Stimulated activated naive CD4-positive, alpha-beta T cell treated with Interleukin-2 at 50 U/mL for 16 hours (primary cell): ENCODE data around the gene BRME1.

Experiments
- DNase-seq: peaks from one replicate; lab custom pipeline; 2025; lab: John Stamatoyannopoulos, UW

BRME1 gene

GRCh38 chr19:13846557-13847406 is 59.1 kb downstream of the BRME1 start:
- peak; percentile 94 for DNase-seq

DNA sequence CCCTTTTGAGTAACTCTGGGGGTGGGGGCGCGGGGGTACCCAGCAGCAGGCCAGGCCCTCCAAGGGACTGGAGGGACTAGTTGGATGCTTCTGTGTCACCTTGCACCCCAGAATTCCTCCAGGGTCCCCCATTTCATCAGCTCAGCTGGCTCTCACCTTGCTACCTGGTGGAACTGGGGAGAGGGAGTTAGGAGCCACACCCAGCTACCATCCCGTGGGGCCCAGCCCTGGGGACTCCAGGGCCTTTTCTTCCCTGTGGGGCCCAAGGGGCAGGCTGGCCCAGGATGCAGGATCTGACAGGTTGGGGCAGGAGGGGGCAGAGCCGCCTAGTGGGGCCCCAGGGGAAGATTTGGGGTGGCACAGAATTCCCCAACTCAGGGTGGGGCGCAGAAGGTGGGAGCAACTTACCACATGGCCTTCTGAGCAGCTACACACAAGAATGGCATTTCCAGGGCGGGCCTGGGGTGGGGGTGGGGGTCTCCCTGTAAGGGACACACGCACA is 61.7 kb downstream of the BRME1 start:
- no peak for DNase-seq

GRCh38 chr19:13843104-13843921 is 62.6 kb downstream of the BRME1 start:
- DNase-seq = no peak

GRCh38 chr19:13842291-13843103 is 63.4 kb downstream of the BRME1 start:
- DNase-seq = peak; percentile 65

DNA sequence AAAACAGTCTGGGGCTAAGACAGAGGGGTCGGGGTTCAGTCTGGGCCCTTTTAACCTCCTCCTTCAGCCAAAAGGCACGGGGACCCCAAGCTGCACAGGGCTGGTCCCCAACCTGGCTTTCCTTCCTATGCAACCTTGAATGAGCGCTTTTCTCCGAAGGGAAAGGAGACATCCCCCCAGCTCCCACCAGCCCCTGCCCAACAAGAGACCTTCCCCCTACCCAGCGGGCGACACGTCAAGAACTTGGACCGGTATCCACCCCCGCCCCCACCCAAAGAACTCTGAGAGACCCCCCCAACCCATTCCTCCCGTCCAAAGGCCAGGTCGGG is 64.0 kb downstream of the BRME1 start:
- DNase-seq = peak; percentile 26

DNA sequence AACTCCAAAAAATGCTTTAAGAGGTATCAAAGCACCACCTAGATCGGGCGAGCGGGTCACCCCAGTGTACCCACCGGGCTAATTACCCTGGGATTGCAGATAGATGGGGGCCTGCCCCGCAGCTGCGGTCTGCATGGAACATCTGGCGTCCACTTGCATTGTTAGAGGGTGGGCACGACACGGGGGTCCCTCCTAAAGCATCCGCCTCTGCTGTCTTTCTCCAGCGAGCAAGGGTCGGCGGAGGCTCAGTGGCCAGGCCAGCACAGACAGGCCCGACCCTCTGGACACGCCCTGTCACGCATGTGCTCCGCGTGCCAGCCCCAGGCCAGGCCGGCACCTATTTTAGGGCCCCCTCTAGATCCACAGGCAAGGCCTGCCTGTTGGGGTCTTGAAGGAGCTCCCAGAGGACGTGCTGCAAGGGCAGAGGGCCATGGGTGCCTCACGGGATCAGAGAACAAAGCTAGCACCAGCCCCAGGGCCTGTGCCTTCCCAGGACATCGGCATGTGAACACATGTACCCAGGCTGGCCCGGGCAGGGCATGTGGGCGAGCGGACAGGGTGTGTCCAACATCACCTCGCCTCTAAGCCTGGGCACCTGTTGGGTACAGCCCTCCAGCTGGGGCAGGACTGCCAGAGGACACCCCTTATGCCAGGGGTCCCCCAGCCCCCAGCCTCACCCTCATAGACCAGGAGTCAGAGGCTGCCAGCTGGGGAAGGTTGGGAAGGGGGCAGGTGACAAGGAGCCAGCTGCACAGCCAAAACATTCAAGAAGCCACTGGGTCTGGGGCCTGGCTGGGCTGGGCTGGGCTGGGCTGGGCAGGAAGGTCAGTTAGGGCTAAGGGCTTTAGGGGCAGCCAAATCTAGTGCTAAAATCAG is 64.6 kb downstream of the BRME1 start:
- DNase-seq = no peak

GRCh38 chr19:13840305-13841085 is 65.4 kb downstream of the BRME1 start:
- DNase-seq = peak; percentile 61

DNA sequence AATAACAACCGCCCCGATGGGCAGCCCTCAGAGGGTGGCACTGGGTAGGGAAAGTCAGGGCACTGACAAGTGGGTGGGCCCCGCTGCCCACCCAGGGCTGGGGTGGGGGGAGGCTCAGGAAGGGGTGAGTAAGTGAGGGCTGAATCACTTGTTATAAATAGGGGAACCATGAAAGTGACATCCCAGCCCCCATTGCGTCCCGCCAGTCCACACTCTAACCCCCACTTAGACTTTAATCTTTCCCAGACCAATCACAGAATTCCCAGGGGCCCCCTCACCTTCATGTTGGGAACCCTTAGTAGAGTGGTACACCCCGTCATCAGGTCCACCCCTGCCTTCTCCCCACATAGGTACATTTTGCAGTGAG is 66.0 kb downstream of the BRME1 start:
- DNase-seq = no peak

DNA sequence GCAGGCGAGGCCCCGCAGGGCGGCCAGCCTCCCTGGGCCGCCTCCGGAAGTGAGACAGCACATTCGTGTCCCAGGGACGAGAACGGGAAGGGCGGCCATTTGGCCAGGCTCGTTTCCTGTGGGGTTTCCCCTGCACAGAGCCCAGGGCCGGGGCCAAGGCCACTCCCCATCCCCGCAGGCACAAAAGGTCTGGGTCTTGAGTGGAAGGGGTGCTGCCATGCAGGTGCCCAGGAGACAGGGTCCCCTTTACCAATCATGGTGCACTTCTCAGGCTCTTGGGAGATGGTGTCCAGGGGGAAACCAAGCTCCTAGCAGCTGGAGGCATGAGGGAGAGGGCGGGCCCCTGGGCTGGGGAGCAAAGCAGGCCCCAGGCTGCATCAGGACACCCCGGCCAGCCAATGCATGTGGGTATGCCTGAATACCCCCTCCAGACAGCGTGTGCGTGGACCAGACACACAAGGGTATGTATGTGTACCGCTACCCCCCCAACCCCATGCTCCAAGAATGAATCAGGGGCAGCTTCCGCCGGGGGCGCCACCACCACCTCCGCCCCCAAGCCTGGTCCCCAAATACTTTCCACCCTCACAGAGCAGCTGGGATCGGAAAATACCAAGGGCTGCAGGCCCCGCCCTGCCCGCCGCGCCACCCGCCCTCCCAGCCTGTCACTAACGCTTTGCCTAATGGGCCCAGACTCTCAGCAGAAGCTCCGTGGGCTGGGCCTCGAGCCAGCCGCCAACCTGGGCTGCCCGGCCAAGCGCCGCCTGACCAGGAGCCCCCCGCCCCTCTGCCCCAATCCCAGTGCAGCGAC is 66.6 kb downstream of the BRME1 start:
- DNase-seq = peak; percentile 92

DNA sequence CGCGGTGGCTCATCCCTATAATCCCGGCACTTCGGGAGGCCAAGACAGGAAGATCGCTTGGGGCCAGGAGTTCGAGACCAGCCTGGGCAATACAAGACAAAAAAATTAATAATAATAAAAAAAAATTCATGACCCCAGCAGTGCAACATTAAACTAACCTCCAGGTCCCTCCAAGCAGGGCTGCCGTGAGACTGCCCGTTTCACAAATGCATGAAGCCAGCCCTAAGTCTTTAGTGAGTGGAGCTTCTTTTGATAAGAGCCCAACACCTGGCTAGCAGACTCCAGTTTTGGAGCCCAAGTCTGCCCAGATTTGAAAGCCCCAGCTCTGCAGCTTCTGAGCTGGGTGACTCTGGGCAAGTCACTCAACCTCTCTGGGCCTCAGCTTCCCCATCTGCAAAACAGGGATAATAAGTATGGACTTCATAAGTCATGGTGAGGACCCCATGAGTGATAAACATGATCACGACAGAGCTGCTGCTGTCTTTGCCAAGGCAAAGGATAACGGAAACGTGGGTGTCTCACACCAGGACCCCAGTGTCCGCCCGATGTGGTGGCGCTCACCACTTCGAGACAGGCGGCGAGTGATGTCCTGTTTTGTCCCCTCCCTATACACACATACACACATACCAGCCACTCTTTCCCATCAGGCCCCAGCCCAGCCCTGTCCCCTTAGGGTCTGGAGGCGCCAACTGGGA is 67.3 kb downstream of the BRME1 start:
- no peak for DNase-seq

DNA sequence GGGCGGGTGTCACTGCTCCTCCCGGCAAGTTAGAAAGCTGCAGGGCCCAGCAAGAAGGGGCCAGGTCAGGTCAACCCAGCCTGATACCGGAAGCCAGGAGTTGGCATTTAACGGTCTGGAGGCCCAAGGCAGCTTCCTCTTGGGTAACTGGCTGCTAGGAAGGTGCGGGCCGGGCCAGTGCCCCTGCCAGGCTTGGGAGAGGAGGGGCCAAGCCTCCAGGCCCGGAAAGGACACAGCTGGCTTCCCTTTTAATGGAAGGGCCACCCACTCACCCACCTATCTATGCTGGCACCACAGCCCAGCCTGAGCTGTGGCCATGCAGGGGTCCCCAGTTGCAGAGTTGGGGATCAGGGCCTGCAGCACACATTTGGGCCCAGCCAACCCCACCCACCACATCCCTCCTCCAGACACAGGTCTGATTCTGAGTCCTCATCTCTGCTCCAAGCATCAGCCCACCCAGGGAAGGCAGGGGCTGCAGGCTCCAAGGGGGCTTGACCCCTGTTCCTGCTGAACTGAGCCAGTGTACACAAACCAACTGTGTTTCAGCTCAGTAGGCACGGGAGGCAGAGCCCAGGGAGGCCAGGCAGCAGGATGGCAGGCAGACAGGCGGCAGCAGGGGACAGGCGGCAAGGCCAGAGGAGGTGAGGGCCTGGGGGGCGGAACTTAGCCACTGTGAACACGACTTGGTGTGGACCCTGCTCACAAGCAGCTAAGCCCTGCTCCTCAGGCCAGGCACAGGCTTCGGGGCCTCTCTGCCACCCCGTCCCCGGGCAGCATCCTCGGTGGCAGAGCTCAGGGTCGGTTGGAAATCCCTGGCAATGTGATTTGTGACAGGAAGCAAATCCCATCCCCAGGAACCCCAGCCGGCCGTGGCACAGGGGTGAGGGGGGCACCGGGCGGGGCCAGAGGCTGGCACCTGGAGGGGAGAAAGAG is 69.9 kb downstream of the BRME1 start:
- DNase-seq = no peak

GRCh38 chr19:13834244-13835069 is 71.5 kb downstream of the BRME1 start:
- no peak for DNase-seq

- peak; percentile 90 for DNase-seq
Measured at GRCh38 chr19:13833330-13834243, 72.3 kb downstream of the BRME1 start.
